Loucy (cell line): ENCODE measurements around the gene ART1.

ENCODE experiments used
- CTCF ChIP-seq: fragments of 200-600 bp; sonication (generic); conservative IDR thresholded peaks from 2 replicates; pipeline ENCODE4 v1.5.1; 2014; ENCODE audit warnings: mild to moderate bottlenecking, antibody characterized with exemption, low read length
- EZH2phosphoT487 ChIP-seq: fragments of 200-600 bp; IDR thresholded peaks from 2 replicates; pipeline ENCODE4 v1.6.1; 2018; ENCODE audit warnings: antibody characterized with exemption, mild to moderate bottlenecking, moderate library complexity, borderline replicate concordance

- no peak for TF ChIP-seq CTCF
- no peak for TF ChIP-seq EZH2phosphoT487
Observed at GRCh38 chr11:3638513-3638912, 6.4 kb upstream of the ART1 start.
